ENCODE results near the gene SLC30A7. TPM values are rescaled to one million over a fixed set of nuclear protein-coding genes. Genes with fewer than 3 reads are reported as not detected.

Gene SLC30A7
- total RNA-seq, 1 donor from 2014 or later = 28.2 TPM

GRCh38 chr1:100953960-100954730 lies 58.3 kb downstream of the SLC30A7 start:
- Mint-ChIP-seq H3K4me3 (ENCODE audit: low read depth) (no peak overlapping the region), H3K27me3 (no peaks in the 10 kb centered on the region), H3K4me1 (ENCODE audit: low read depth) (peaks cover 16% of the 10 kb centered on the region), H3K9me3 (ENCODE audit: low read depth) (peaks cover under 1% of the 10 kb centered on the region), H3K27ac (no peak overlapping the region), H3K36me3 (ENCODE audit: insufficient read depth) (peaks cover 9% of the 10 kb centered on the region)
- TF ChIP-seq CTCF (IDR thresholded peaks at IDR 0.05; ENCODE audit: unreplicated experiment) = no peak
- DNase-seq (ENCODE audit: low spot score, unreplicated experiment) = no peak

GRCh38 chr1:100955322-100955721 lies 59.4 kb downstream of the SLC30A7 start:
- TF ChIP-seq CTCF (IDR thresholded peaks at IDR 0.05; ENCODE audit: unreplicated experiment) = no peak
- DNase-seq (ENCODE audit: low spot score, unreplicated experiment) = no peak
- H3K27ac Mint-ChIP-seq = no peak overlapping the region
- H3K4me3 Mint-ChIP-seq (ENCODE audit: low read depth) = no peak overlapping the region
- no peaks in the 10 kb centered on the region for H3K9me3 Mint-ChIP-seq (ENCODE audit: low read depth)
- peaks cover 14% of the 10 kb centered on the region for H3K4me1 Mint-ChIP-seq (ENCODE audit: low read depth)
- H3K27me3 Mint-ChIP-seq = no peaks in the 10 kb centered on the region
- H3K36me3 Mint-ChIP-seq (ENCODE audit: insufficient read depth) = peaks cover 7% of the 10 kb centered on the region

GRCh38 chr1:100959502-100960060 lies 63.7 kb downstream of the SLC30A7 start:
- Mint-ChIP-seq H3K9me3 (ENCODE audit: low read depth) (no peaks in the 10 kb centered on the region), H3K36me3 (ENCODE audit: insufficient read depth) (no peaks in the 10 kb centered on the region), H3K4me3 (ENCODE audit: low read depth) (no peak overlapping the region), H3K27me3 (no peaks in the 10 kb centered on the region), H3K27ac (no peak overlapping the region), H3K4me1 (ENCODE audit: low read depth) (peaks cover 8% of the 10 kb centered on the region)
- TF ChIP-seq CTCF (IDR thresholded peaks at IDR 0.05; ENCODE audit: unreplicated experiment) = no peak
- no peak for DNase-seq (ENCODE audit: low spot score, unreplicated experiment)

- no peak overlapping the region for H3K27ac Mint-ChIP-seq
- no peaks in the 10 kb centered on the region for H3K36me3 Mint-ChIP-seq (ENCODE audit: insufficient read depth)
- peaks cover 8% of the 10 kb centered on the region for H3K4me1 Mint-ChIP-seq (ENCODE audit: low read depth)
- no peak for TF ChIP-seq CTCF (IDR thresholded peaks at IDR 0.05; ENCODE audit: unreplicated experiment)
- no peaks in the 10 kb centered on the region for H3K9me3 Mint-ChIP-seq (ENCODE audit: low read depth)
- no peak for DNase-seq (ENCODE audit: low spot score, unreplicated experiment)
- H3K27me3 Mint-ChIP-seq = no peaks in the 10 kb centered on the region
- H3K4me3 Mint-ChIP-seq (ENCODE audit: low read depth) = no peak overlapping the region
Measured at GRCh38 chr1:100960098-100960497, 64.2 kb downstream of the SLC30A7 start.

GRCh38 chr1:100968621-100969020 lies 72.7 kb downstream of the SLC30A7 start:
- no peak for DNase-seq (ENCODE audit: low spot score, unreplicated experiment)
- Mint-ChIP-seq H3K27ac (no peak overlapping the region), H3K4me1 (ENCODE audit: low read depth) (peaks cover 9% of the 10 kb centered on the region), H3K4me3 (ENCODE audit: low read depth) (no peak overlapping the region), H3K9me3 (ENCODE audit: low read depth) (no peaks in the 10 kb centered on the region), H3K36me3 (ENCODE audit: insufficient read depth) (peaks cover 11% of the 10 kb centered on the region), H3K27me3 (no peaks in the 10 kb centered on the region)
- TF ChIP-seq CTCF (IDR thresholded peaks at IDR 0.05; ENCODE audit: unreplicated experiment) = no peak

All from progenitor cell of endocrine pancreas (in vitro differentiated cells).